Neuronal stem cell (in vitro differentiated cells): ENCODE measurements around the gene TAF11.

Experiments used
- DNase-seq: peaks from one replicate; pipeline ENCODE4 v3.0.0-alpha.2; 2013; ENCODE audit warnings: low spot score
- H2AFZ ChIP-seq: one replicate; pipeline ENCODE4 v1.6.1; 2013; ENCODE audit warnings: mild to moderate bottlenecking, low read length, inconsistent platforms
- H2AK5ac ChIP-seq: 2 replicates; pipeline ENCODE4 v1.6.1; 2013; ENCODE audit warnings: low read depth, mild to moderate bottlenecking, inconsistent platforms, low read length, moderate library complexity, mixed read lengths
- H2BK120ac ChIP-seq: 2 replicates; pipeline ENCODE4 v1.6.1; 2013; ENCODE audit warnings: low read depth, mild to moderate bottlenecking, inconsistent platforms, low read length, moderate library complexity, mixed read lengths
- H2BK12ac ChIP-seq: one replicate; pipeline ENCODE4 v1.6.1; 2013; ENCODE audit warnings: low read length, inconsistent platforms
- H2BK15ac ChIP-seq: 2 replicates; pipeline ENCODE4 v1.6.1; 2013; ENCODE audit warnings: mild to moderate bottlenecking, low read length, inconsistent platforms, mixed read lengths
- H2BK5ac ChIP-seq: one replicate; pipeline ENCODE4 v1.6.1; 2013; ENCODE audit warnings: inconsistent platforms, mild to moderate bottlenecking, low read length, moderate library complexity
- H3K14ac ChIP-seq: one replicate; pipeline ENCODE4 v1.6.1; 2013; ENCODE audit warnings: low read length, inconsistent platforms
- H3K18ac ChIP-seq: 2 replicates; pipeline ENCODE4 v1.6.1; 2013; ENCODE audit warnings: low read length, inconsistent platforms
- H3K23ac ChIP-seq: 2 replicates; pipeline ENCODE4 v1.6.1; 2013; ENCODE audit warnings: low read depth, mild to moderate bottlenecking, mixed read lengths, low read length, inconsistent platforms; ENCODE audit not compliant: poor library complexity
- H3K27ac ChIP-seq: replicated peaks from 3 replicates; pipeline ENCODE4 v1.5.1; 2013; ENCODE audit warnings: low read length, inconsistent platforms
- H3K27me3 ChIP-seq, 3 experiments: 2 replicates each; pipeline ENCODE4 v1.6.1; 2013; ENCODE audit warnings: low read length in 3 of 3, mild to moderate bottlenecking in 2 of 3, inconsistent platforms in 1 of 3, low read depth in 1 of 3, mixed read lengths in 1 of 3, moderate library complexity in 1 of 3; ENCODE audit not compliant: control insufficient read depth in 3 of 3, insufficient read depth in 3 of 3
- H3K36me3 ChIP-seq, 2 donors: replicated peaks in 1 of 2; 2 replicates each; pipeline ENCODE4 v1.6.1; 2013; ENCODE audit warnings: low read length in 2 of 2; ENCODE audit not compliant: control insufficient read depth in 2 of 2, insufficient read depth in 2 of 2
- H3K4ac ChIP-seq: 2 replicates; pipeline ENCODE4 v1.6.1; 2013; ENCODE audit warnings: inconsistent platforms, mild to moderate bottlenecking, low read length, moderate library complexity
- H3K4me1 ChIP-seq, 2 donors: 1 replicate in 1 of 2; 2 replicates in 1 of 2; pipeline ENCODE4 v1.6.1; 2013; ENCODE audit warnings: low read length in 2 of 2, low read depth in 1 of 2; ENCODE audit not compliant: control insufficient read depth in 2 of 2, insufficient read depth in 1 of 2
- H3K4me2 ChIP-seq: one replicate; pipeline ENCODE4 v1.6.1; 2013; ENCODE audit warnings: mild to moderate bottlenecking, low read length, inconsistent platforms; ENCODE audit not compliant: insufficient read depth, poor library complexity, severe bottlenecking
- H3K4me3 ChIP-seq, 2 donors: 2 replicates each; pipeline ENCODE4 v1.5.1; 2013; ENCODE audit warnings: low read length in 2 of 2, mild to moderate bottlenecking in 2 of 2, inconsistent platforms in 1 of 2, moderate library complexity in 1 of 2
- H3K79me1 ChIP-seq: one replicate; pipeline ENCODE4 v1.6.1; 2013; ENCODE audit warnings: low read depth, mild to moderate bottlenecking, inconsistent platforms, low read length, moderate library complexity
- H3K9ac ChIP-seq: one replicate; pipeline ENCODE4 v1.6.1; 2013; ENCODE audit warnings: mild to moderate bottlenecking, low read depth, low read length, inconsistent platforms; ENCODE audit not compliant: poor library complexity
- H3K9me3 ChIP-seq, 2 donors: replicated peaks in 1 of 2; 2 replicates each; pipeline versions ENCODE3 to v1.6.1; 2013; ENCODE audit warnings: low read length in 2 of 2, mild to moderate bottlenecking in 2 of 2, inconsistent platforms in 1 of 2, low read depth in 1 of 2, mixed read lengths in 1 of 2, moderate library complexity in 1 of 2; ENCODE audit not compliant: control insufficient read depth in 2 of 2, insufficient read depth in 1 of 2
- H4K8ac ChIP-seq: one replicate; pipeline ENCODE4 v1.6.1; 2013; ENCODE audit warnings: low read depth, mild to moderate bottlenecking, inconsistent platforms, low read length, moderate library complexity
- H4K91ac ChIP-seq: one replicate; pipeline ENCODE4 v1.6.1; 2013; ENCODE audit warnings: low read length, low read depth, mild to moderate bottlenecking, inconsistent platforms; ENCODE audit not compliant: poor library complexity
- WGBS, 2 donors: extraction: QIAGEN DNeasy Blood & Tissue Kit; methylation state at CpG; one replicate each; pipeline ENCODE4 v1.1.7; 2013; ENCODE audit warnings: missing lambda C conversion rate in 2 of 2, mixed read lengths in 1 of 2; ENCODE audit not compliant: insufficient read length in 2 of 2, insufficient replicate concordance in 1 of 2; ENCODE audit errors: extremely low coverage in 2 of 2; 5-methylcytosine and 5-hydroxymethylcytosine counted together

TAF11 gene

DNA sequence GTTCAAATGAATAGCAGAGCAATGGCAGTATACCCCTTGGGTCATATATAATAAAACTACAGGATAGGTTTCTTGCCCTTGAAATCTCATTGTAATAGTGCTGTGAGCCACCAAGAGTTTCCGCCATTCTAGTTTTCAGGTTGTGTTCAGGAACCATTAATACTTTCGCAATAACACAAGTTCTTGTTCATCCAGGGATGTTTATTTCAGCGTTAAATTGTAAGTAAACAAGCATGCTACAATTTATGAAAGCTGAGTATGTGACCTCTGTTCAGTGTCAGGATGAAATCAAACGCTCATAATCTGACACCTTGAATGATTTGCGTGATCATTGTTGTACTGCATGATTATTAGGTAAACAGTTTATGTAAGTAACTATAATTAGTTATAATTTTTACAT lies 24.0 kb upstream of the TAF11 start:
- no CpG with 5 or more reads among the region's 5 CpGs for WGBS, 2 donors
- H2AK5ac ChIP-seq = no peak overlapping the region
- H3K18ac ChIP-seq = no peak overlapping the region
- H2BK12ac ChIP-seq = no peak overlapping the region
- H3K4me2 ChIP-seq = no peak overlapping the region
- H4K8ac ChIP-seq = no peak overlapping the region
- H3K9ac ChIP-seq = no peak overlapping the region
- H2BK5ac ChIP-seq = no peak overlapping the region
- no peak overlapping the region for H3K27ac ChIP-seq
- no peak overlapping the region for H3K14ac ChIP-seq
- H3K36me3 ChIP-seq = no peaks in the 10 kb centered on the region
- no peaks in the 10 kb centered on the region for H3K27me3 ChIP-seq
- H3K4me1 ChIP-seq = peaks cover 0 to 4% of the 10 kb centered on the region in 2 donors
- no peak overlapping the region for H3K4me3 ChIP-seq
- H3K4ac ChIP-seq = no peak overlapping the region
- H2AFZ ChIP-seq = no peak overlapping the region
- H3K9me3 ChIP-seq = no peaks in the 10 kb centered on the region
- no peak overlapping the region for H2BK15ac ChIP-seq
- no peak overlapping the region for H4K91ac ChIP-seq
- no peaks in the 10 kb centered on the region for H3K79me1 ChIP-seq
- DNase-seq = no peak
- H3K23ac ChIP-seq = no peak overlapping the region
- H2BK120ac ChIP-seq = no peak overlapping the region

DNA sequence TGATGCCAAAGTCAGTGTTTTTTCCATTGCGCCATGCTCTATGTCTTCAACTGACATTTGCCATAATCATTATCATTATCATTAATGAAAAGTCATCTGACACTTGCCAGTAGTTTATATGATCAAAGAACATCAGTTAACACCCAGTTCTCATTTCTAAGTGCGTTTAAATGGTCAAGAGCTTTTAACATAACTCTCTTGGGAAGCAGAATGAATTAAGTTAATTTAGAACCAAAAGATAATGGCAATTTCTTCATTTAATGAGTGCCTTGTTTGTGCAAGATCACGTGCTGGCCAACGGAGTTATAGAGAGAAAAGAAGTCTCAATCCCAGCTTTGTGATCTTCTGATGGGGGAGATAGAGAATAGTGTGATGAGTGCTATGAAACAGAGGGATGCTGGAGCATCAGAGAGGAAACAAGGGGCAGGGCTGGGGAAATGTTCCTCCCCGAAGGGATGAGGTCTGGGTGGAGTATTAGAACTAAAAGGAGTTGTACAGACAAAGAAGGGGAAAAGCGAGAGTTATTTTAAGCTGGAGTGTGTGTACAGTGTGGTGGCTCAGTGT lies 21.6 kb upstream of the TAF11 start:
- Histone ChIP-seq H3K36me3 (peaks cover 0 to 6% of the 10 kb centered on the region in 2 donors), H3K18ac (no peak overlapping the region), H2BK5ac (no peak overlapping the region), H3K9me3 (no peaks in the 10 kb centered on the region), H3K4me2 (no peak overlapping the region), H3K4ac (no peak overlapping the region), H3K23ac (no peak overlapping the region), H3K79me1 (no peaks in the 10 kb centered on the region), H3K4me1 (peaks cover 0 to 5% of the 10 kb centered on the region in 2 donors), H3K14ac (no peak overlapping the region), H3K27me3 (no peaks in the 10 kb centered on the region), H2AFZ (no peak overlapping the region), H4K91ac (no peak overlapping the region), H2BK120ac (no peak overlapping the region), H2BK12ac (no peak overlapping the region), H2BK15ac (no peak overlapping the region), H2AK5ac (no peak overlapping the region), H3K9ac (no peak overlapping the region), H3K4me3 (no peak overlapping the region), H3K27ac (no peak overlapping the region), H4K8ac (no peak overlapping the region)
- WGBS, 2 donors = no CpG with 5 or more reads among the region's 6 CpGs
- no peak for DNase-seq

- Histone ChIP-seq H3K23ac (no peak overlapping the region), H3K14ac (no peak overlapping the region), H3K4me1 (peaks cover 0 to 5% of the 10 kb centered on the region in 2 donors), H3K18ac (no peak overlapping the region), H3K4me3 (no peak overlapping the region), H2BK12ac (no peak overlapping the region), H4K8ac (no peak overlapping the region), H4K91ac (no peak overlapping the region), H2BK5ac (no peak overlapping the region), H3K27me3 (no peaks in the 10 kb centered on the region), H3K4me2 (no peak overlapping the region), H3K9me3 (no peaks in the 10 kb centered on the region), H2BK120ac (no peak overlapping the region), H3K79me1 (no peaks in the 10 kb centered on the region), H3K36me3 (peaks cover 0 to 6% of the 10 kb centered on the region in 2 donors), H2AK5ac (no peak overlapping the region), H2BK15ac (no peak overlapping the region), H3K27ac (no peak overlapping the region), H3K9ac (no peak overlapping the region), H3K4ac (no peak overlapping the region), H2AFZ (no peak overlapping the region)
- no CpG with 5 or more reads among the region's 3 CpGs for WGBS, 2 donors
- DNase-seq = no peak
These were observed 20.4 kb upstream of the TAF11 start for GRCh38 chr6:34908194-34908593.

GRCh38 chr6:34906826-34907225 lies 19.0 kb upstream of the TAF11 start:
- no peak overlapping the region for H3K9ac ChIP-seq
- H3K27me3 ChIP-seq = no peaks in the 10 kb centered on the region
- H3K4ac ChIP-seq = no peak overlapping the region
- no peak overlapping the region for H2BK120ac ChIP-seq
- H3K18ac ChIP-seq = no peak overlapping the region
- DNase-seq = no peak
- H2BK15ac ChIP-seq = no peak overlapping the region
- no peak overlapping the region for H2BK5ac ChIP-seq
- H3K79me1 ChIP-seq = no peaks in the 10 kb centered on the region
- no peak overlapping the region for H3K4me3 ChIP-seq
- H3K27ac ChIP-seq = no peak overlapping the region
- H2AFZ ChIP-seq = no peak overlapping the region
- H4K91ac ChIP-seq = no peak overlapping the region
- peaks cover 0 to 5% of the 10 kb centered on the region in 2 donors for H3K4me1 ChIP-seq
- peaks cover 0 to 6% of the 10 kb centered on the region in 2 donors for H3K36me3 ChIP-seq
- no peak overlapping the region for H3K23ac ChIP-seq
- no peak overlapping the region for H3K4me2 ChIP-seq
- no CpG with 5 or more reads among the region's 2 CpGs for WGBS, 2 donors
- H3K9me3 ChIP-seq = no peaks in the 10 kb centered on the region
- H2BK12ac ChIP-seq = no peak overlapping the region
- H2AK5ac ChIP-seq = no peak overlapping the region
- H4K8ac ChIP-seq = no peak overlapping the region
- no peak overlapping the region for H3K14ac ChIP-seq
